WTC11 (cell line): ENCODE results near the gene EBP. TPM values are rescaled to one million over a fixed set of nuclear protein-coding genes. Genes with fewer than 3 reads are reported as not detected.

Source experiments
- ATAC-seq: fragments of 200-7000 bp; cut with Tn5 transposase; 2 replicates; pipeline ENCODE4 v1.10.0; 2021; ENCODE audit warnings: mild to moderate bottlenecking, moderate library complexity
- CTCF ChIA-PET: fragments of 300-600 bp; sonication (Branson Sonifier 250); formaldehyde crosslinking; loops from one replicate; lab custom pipeline; 2021; ENCODE audit warnings: antibody characterized with exemption; lab: Charles Lee
- POLR2A ChIA-PET: fragments of 350-600 bp; sonication (Branson Sonifier 250); formaldehyde crosslinking; loops from one replicate; lab custom pipeline; 2021; ENCODE audit warnings: antibody characterized with exemption; lab: Charles Lee
- DNase-seq: peaks from one replicate; pipeline ENCODE4 v3.0.0; 2021; ENCODE audit warnings: low spot score
- H3K27ac Mint-ChIP-seq: 2 replicates; pipeline ENCODE4 v1.8.0; 2021; ENCODE audit warnings: mixed read lengths
- H3K27me3 Mint-ChIP-seq: 2 replicates; pipeline ENCODE4 v1.8.0; 2021; ENCODE audit warnings: low read depth, mild to moderate bottlenecking, moderate library complexity, mixed read lengths
- H3K36me3 Mint-ChIP-seq: 2 replicates; pipeline ENCODE4 v1.8.0; 2021; ENCODE audit warnings: mixed read lengths
- H3K4me1 Mint-ChIP-seq: 2 replicates; pipeline ENCODE4 v1.8.0; 2022; ENCODE audit warnings: mixed read lengths
- H3K4me3 Mint-ChIP-seq: 2 replicates; pipeline ENCODE4 v1.8.0; 2021; ENCODE audit warnings: mild to moderate bottlenecking, moderate library complexity, mixed read lengths
- H3K9me3 Mint-ChIP-seq: 2 replicates; pipeline ENCODE4 v1.8.0; 2021; ENCODE audit warnings: mixed read lengths
- AFF4 ChIP-seq: sonication (generic); formaldehyde crosslinking; IDR thresholded peaks from 2 replicates; pipeline ENCODE4 v1.8.1; 2023; ENCODE audit warnings: mild to moderate bottlenecking, missing genetic modification reagents, borderline replicate concordance
- ATF1 ChIP-seq: sonication (generic); formaldehyde crosslinking; IDR thresholded peaks from 2 replicates; pipeline ENCODE4 v1.8.1; 2023; ENCODE audit warnings: mild to moderate bottlenecking, moderate library complexity, missing genetic modification reagents
- CDX4 ChIP-seq: fragments of 250-450 bp; sonication (Bioruptor Pico); IDR thresholded peaks from 2 replicates; pipeline ENCODE4 v1.9.0; 2021; ENCODE audit warnings: moderate library complexity, mild to moderate bottlenecking, inconsistent platforms, borderline replicate concordance
- E2F4 ChIP-seq: sonication (generic); formaldehyde crosslinking; IDR thresholded peaks from 2 replicates; pipeline ENCODE4 v1.8.1; 2022; ENCODE audit warnings: low read depth, mild to moderate bottlenecking, moderate library complexity, missing genetic modification reagents, borderline replicate concordance
- E2F5 ChIP-seq: sonication (generic); formaldehyde crosslinking; IDR thresholded peaks from 2 replicates; pipeline ENCODE4 v1.8.1; 2022; ENCODE audit warnings: mild to moderate bottlenecking, moderate library complexity, missing genetic modification reagents
- ESRRA ChIP-seq: sonication (generic); formaldehyde crosslinking; IDR thresholded peaks from 2 replicates; pipeline ENCODE4 v1.8.1; 2022; ENCODE audit warnings: mild to moderate bottlenecking, missing genetic modification reagents, borderline replicate concordance
- FOXJ3 ChIP-seq: sonication (generic); formaldehyde crosslinking; IDR thresholded peaks from 2 replicates; pipeline ENCODE4 v1.9.0; 2021; ENCODE audit warnings: missing genetic modification reagents, mild to moderate bottlenecking, borderline replicate concordance
- FOXK1 ChIP-seq: sonication (generic); formaldehyde crosslinking; IDR thresholded peaks from 2 replicates; pipeline ENCODE4 v1.8.0; 2022; ENCODE audit warnings: mild to moderate bottlenecking, moderate library complexity, missing genetic modification reagents
- GTF2I ChIP-seq: fragments of 250-450 bp; sonication (Bioruptor Pico); conservative IDR thresholded peaks from 2 replicates; pipeline ENCODE4 v1.4.0; 2021; ENCODE audit warnings: mild to moderate bottlenecking
- JUN ChIP-seq: sonication (generic); formaldehyde crosslinking; IDR thresholded peaks from 2 replicates; pipeline ENCODE4 v1.8.0; 2023; ENCODE audit warnings: mild to moderate bottlenecking, missing genetic modification reagents
- MAX ChIP-seq: sonication (generic); formaldehyde crosslinking; IDR thresholded peaks from 2 replicates; pipeline ENCODE4 v1.8.0; 2022; ENCODE audit warnings: mild to moderate bottlenecking, missing genetic modification reagents
- MYBL2 ChIP-seq: sonication (generic); formaldehyde crosslinking; IDR thresholded peaks from 2 replicates; pipeline ENCODE4 v1.8.1; 2023; ENCODE audit warnings: mild to moderate bottlenecking, moderate library complexity, missing genetic modification reagents
- NFYB ChIP-seq: sonication (generic); formaldehyde crosslinking; conservative IDR thresholded peaks from 2 replicates; pipeline ENCODE4 v1.8.0; 2022; ENCODE audit warnings: low read depth, missing genetic modification reagents
- NR2C2 ChIP-seq: sonication (generic); formaldehyde crosslinking; IDR thresholded peaks from 2 replicates; pipeline ENCODE4 v1.8.0; 2022; ENCODE audit warnings: mild to moderate bottlenecking, missing genetic modification reagents
- PRRX2 ChIP-seq: fragments of 250-450 bp; sonication (Bioruptor Pico); IDR thresholded peaks from 2 replicates; pipeline ENCODE4 v1.8.0; 2021; ENCODE audit warnings: mild to moderate bottlenecking
- RORB ChIP-seq: fragments of 250-450 bp; sonication (Bioruptor Pico); IDR thresholded peaks from 2 replicates; pipeline ENCODE4 v1.9.0; 2021; ENCODE audit warnings: mild to moderate bottlenecking
- TP53 ChIP-seq: sonication (generic); formaldehyde crosslinking; IDR thresholded peaks from 2 replicates; pipeline ENCODE4 v1.8.1; 2023; ENCODE audit warnings: mild to moderate bottlenecking, missing genetic modification reagents
- ZNF219 ChIP-seq: sonication (generic); formaldehyde crosslinking; IDR thresholded peaks from 2 replicates; pipeline ENCODE4 v1.8.0; 2023; ENCODE audit warnings: missing genetic modification reagents, mild to moderate bottlenecking, borderline replicate concordance
- ZNF425 ChIP-seq: fragments of 250-450 bp; sonication (Bioruptor Pico); conservative IDR thresholded peaks from 2 replicates; pipeline ENCODE4 v1.9.0; 2021; ENCODE audit warnings: mild to moderate bottlenecking
- ZNF512 ChIP-seq: sonication (generic); formaldehyde crosslinking; IDR thresholded peaks from 2 replicates; pipeline ENCODE4 v1.8.1; 2022; ENCODE audit warnings: missing genetic modification reagents, borderline replicate concordance
- total RNA-seq: library from RNA; stranded (reverse); gene quantifications from 3 replicates; pipeline ENCODE4 v1.2.3, GENCODE V29; 2021

The EBP gene
- total RNA-seq, 1 experiment from 2014 or later: 129 TPM

GRCh38 chrX:48480583-48480982, 41.0 kb upstream of the EBP start:
- ChIA-PET CTCF (no interaction called here), POLR2A (no interaction called here)
- Mint-ChIP-seq H3K27me3 (no peaks in the 10 kb centered on the region), H3K27ac (no peak overlapping the region), H3K4me1 (peaks cover 12% of the 10 kb centered on the region), H3K4me3 (no peak overlapping the region)
- ATAC-seq: no peak
- DNase-seq: no peak
- TF ChIP-seq ESRRA (CRISPR knock-in tag) (no peak), TP53 (CRISPR knock-in tag) (no peak), NFYB (CRISPR knock-in tag) (no peak), ZNF512 (CRISPR knock-in tag) (no peak), PRRX2 (no peak), ZNF425 (CRISPR knock-in tag) (no peak), AFF4 (CRISPR knock-in tag) (no peak), E2F4 (CRISPR knock-in tag) (no peak), ZNF219 (CRISPR knock-in tag) (no peak), E2F5 (CRISPR knock-in tag) (no peak), FOXK1 (no peak), MAX (CRISPR knock-in tag) (no peak), GTF2I (CRISPR knock-in tag) (no peak), NR2C2 (CRISPR knock-in tag) (no peak), MYBL2 (no peak), FOXJ3 (CRISPR knock-in tag) (no peak), CDX4 (CRISPR knock-in tag) (no peak), JUN (no peak), ATF1 (CRISPR knock-in tag) (no peak), RORB (CRISPR knock-in tag) (no peak)
- TF ChIP-seq, all 79 proteins: peak for 0
- no peaks in the 10 kb centered on the region for H3K9me3 Mint-ChIP-seq
- H3K36me3 Mint-ChIP-seq: peaks cover 23% of the 10 kb centered on the region
